Mesenchymal stem cell (in vitro differentiated cells and primary cell): Measurements from ENCODE around the gene BCL2.

Experiments
- DNase-seq: peaks from one replicate; pipeline ENCODE4 v3.0.0-alpha.2; 2013
- H2AFZ ChIP-seq: one replicate; pipeline ENCODE4 v1.6.1; 2013; ENCODE audit warnings: low read depth, mild to moderate bottlenecking, control low read depth, inconsistent platforms, low read length, moderate library complexity
- H2AK5ac ChIP-seq: 2 replicates; pipeline ENCODE4 v1.6.1; 2013; ENCODE audit warnings: low read length, moderate library complexity, mild to moderate bottlenecking, inconsistent platforms; ENCODE audit not compliant: severe bottlenecking
- H2BK120ac ChIP-seq: one replicate; pipeline ENCODE4 v1.6.1; 2013; ENCODE audit warnings: low read depth, mild to moderate bottlenecking, inconsistent platforms, low read length, moderate library complexity
- H2BK12ac ChIP-seq, 2 experiments: one replicate each; pipeline ENCODE4 v1.6.1; 2013; ENCODE audit warnings: inconsistent platforms in 2 of 2, low read length in 2 of 2, mild to moderate bottlenecking in 2 of 2, moderate library complexity in 2 of 2, control low read depth in 1 of 2
- H2BK15ac ChIP-seq: one replicate; pipeline ENCODE4 v1.6.1; 2013; ENCODE audit warnings: mild to moderate bottlenecking, low read depth, inconsistent platforms; ENCODE audit not compliant: poor library complexity, severe bottlenecking
- H2BK5ac ChIP-seq: 2 replicates; pipeline ENCODE4 v1.6.1; 2013; ENCODE audit warnings: low read depth, mild to moderate bottlenecking, low read length, control low read depth, inconsistent platforms; ENCODE audit not compliant: poor library complexity, severe bottlenecking
- H3K14ac ChIP-seq, 2 experiments: one replicate each; pipeline ENCODE4 v1.6.1; 2013; ENCODE audit warnings: inconsistent platforms in 2 of 2, low read length in 2 of 2, control low read depth in 1 of 2, mild to moderate bottlenecking in 1 of 2, moderate library complexity in 1 of 2
- H3K18ac ChIP-seq, 2 experiments: one replicate each; pipeline ENCODE4 v1.6.1; 2013; ENCODE audit warnings: inconsistent platforms in 2 of 2, low read length in 2 of 2, control low read depth in 1 of 2, low read depth in 1 of 2, mild to moderate bottlenecking in 1 of 2
- H3K23ac ChIP-seq, 2 experiments: one replicate each; pipeline ENCODE4 v1.6.1; 2013; ENCODE audit warnings: inconsistent platforms in 2 of 2, low read length in 2 of 2, mild to moderate bottlenecking in 2 of 2, moderate library complexity in 2 of 2, control low read depth in 1 of 2
- H3K27ac ChIP-seq: 2 replicates; pipeline ENCODE4 v1.5.1; 2013; ENCODE audit warnings: mild to moderate bottlenecking, moderate library complexity, low read length, control low read depth, inconsistent platforms; ENCODE audit not compliant: poor library complexity, severe bottlenecking
- H3K27me3 ChIP-seq, 2 experiments: 2 replicates each; pipeline versions ENCODE4 v1.6.1 to v1.7.0; 2013; ENCODE audit warnings: low read length in 2 of 2, mild to moderate bottlenecking in 2 of 2, moderate library complexity in 2 of 2, control low read depth in 1 of 2, inconsistent platforms in 1 of 2; ENCODE audit not compliant: control insufficient read depth in 1 of 2, insufficient read depth in 1 of 2
- H3K36me3 ChIP-seq, 2 experiments: 2 replicates each; pipeline versions ENCODE4 v1.6.1 to v1.7.0; 2013; ENCODE audit warnings: low read length in 2 of 2, control low read depth in 1 of 2, inconsistent platforms in 1 of 2, low read depth in 1 of 2, mild to moderate bottlenecking in 1 of 2; ENCODE audit not compliant: insufficient read depth in 2 of 2, control insufficient read depth in 1 of 2
- H3K4ac ChIP-seq, 2 experiments: one replicate each; pipeline ENCODE4 v1.6.1; 2013; ENCODE audit warnings: inconsistent platforms in 2 of 2, low read length in 2 of 2, mild to moderate bottlenecking in 2 of 2, moderate library complexity in 2 of 2, control low read depth in 1 of 2, low read depth in 1 of 2
- H3K4me1 ChIP-seq: 2 replicates; pipeline ENCODE4 v1.6.1; 2013; ENCODE audit warnings: low read depth, low read length, control low read depth; ENCODE audit not compliant: control insufficient read depth, insufficient read depth
- H3K4me2 ChIP-seq: 2 replicates; pipeline ENCODE4 v1.6.1; 2013; ENCODE audit warnings: low read length, mild to moderate bottlenecking, inconsistent platforms; ENCODE audit not compliant: poor library complexity, severe bottlenecking
- H3K4me3 ChIP-seq, 2 experiments: 2 replicates each; pipeline versions ENCODE4 v1.5.1 to v1.7.0; 2013; ENCODE audit warnings: low read length in 2 of 2, mild to moderate bottlenecking in 2 of 2, control low read depth in 1 of 2, low read depth in 1 of 2; ENCODE audit not compliant: insufficient read depth in 1 of 2
- H3K79me1 ChIP-seq: replicated peaks from 2 replicates; pipeline ENCODE4 v1.6.1; 2013; ENCODE audit warnings: mild to moderate bottlenecking, control low read depth, low read length, inconsistent platforms; ENCODE audit not compliant: poor library complexity, severe bottlenecking
- H3K9ac ChIP-seq: 2 replicates; pipeline ENCODE4 v1.7.0; 2013; ENCODE audit warnings: mild to moderate bottlenecking, low read length, moderate library complexity
- H3K9me3 ChIP-seq: 2 replicates; pipeline ENCODE4 v1.7.0; 2013; ENCODE audit warnings: mild to moderate bottlenecking, low read length; ENCODE audit not compliant: control insufficient read depth
- H4K8ac ChIP-seq: one replicate; pipeline ENCODE4 v1.6.1; 2013; ENCODE audit warnings: inconsistent platforms, mild to moderate bottlenecking, low read length, moderate library complexity
- H4K91ac ChIP-seq: one replicate; pipeline ENCODE4 v1.6.1; 2013; ENCODE audit warnings: mild to moderate bottlenecking, low read length, inconsistent platforms
- WGBS: methylation state at CpG from one replicate; pipeline ENCODE4 v1.1.7; 2013; ENCODE audit warnings: mixed read lengths; 5-methylcytosine and 5-hydroxymethylcytosine counted together

The BCL2 gene

GRCh38 chr18:63085611-63086010 is 234.0 kb downstream of the BCL2 start:
- DNase-seq, result no peak
- H3K4me3 ChIP-seq, result no peak overlapping the region
- no peak overlapping the region for H3K27ac ChIP-seq

GRCh38 chr18:63084219-63084618 is 235.3 kb downstream of the BCL2 start:
- no peak overlapping the region for H3K18ac ChIP-seq
- H3K27me3 ChIP-seq, result peaks cover 0 to 7% of the 10 kb centered on the region in 2 experiments

More at GRCh38 chr18:63085611-63086010, 234.0 kb downstream of the BCL2 start:
- H3K36me3 ChIP-seq, result no peaks in the 10 kb centered on the region
- H3K9me3 ChIP-seq, result peaks cover 4% of the 10 kb centered on the region
- H2AK5ac ChIP-seq, result no peak overlapping the region
- no peak overlapping the region for H4K8ac ChIP-seq
- no peak overlapping the region for H2BK5ac ChIP-seq
- H2BK120ac ChIP-seq, result no peak overlapping the region
- no peak overlapping the region for H2BK15ac ChIP-seq
- H3K9ac ChIP-seq, result no peak overlapping the region
- WGBS, result 80% methylated on average over 5 of the region's 5 CpGs
- no peak overlapping the region for H2BK12ac ChIP-seq
- peaks cover 0 to 17% of the 10 kb centered on the region in 2 experiments for H3K27me3 ChIP-seq
- no peak overlapping the region for H3K4ac ChIP-seq
- no peaks in the 10 kb centered on the region for H3K79me1 ChIP-seq
- no peak overlapping the region for H3K4me2 ChIP-seq
- H3K14ac ChIP-seq, result no peak overlapping the region
- no peak overlapping the region for H3K18ac ChIP-seq
- H4K91ac ChIP-seq, result no peak overlapping the region
- no peaks in the 10 kb centered on the region for H3K4me1 ChIP-seq
- H3K23ac ChIP-seq, result no peak overlapping the region
- H2AFZ ChIP-seq, result no peak overlapping the region

GRCh38 chr18:63083555-63083954 is 236.0 kb downstream of the BCL2 start:
- Histone ChIP-seq H3K14ac (no peak overlapping the region), H4K91ac (no peak overlapping the region), H3K23ac (no peak overlapping the region), H3K18ac (no peak overlapping the region), H3K4me1 (no peaks in the 10 kb centered on the region), H3K4me2 (no peak overlapping the region), H3K9me3 (peaks cover 22% of the 10 kb centered on the region), H4K8ac (no peak overlapping the region), H3K9ac (no peak overlapping the region), H2AK5ac (no peak overlapping the region), H2BK15ac (no peak overlapping the region), H3K36me3 (no peaks in the 10 kb centered on the region), H3K4ac (no peak overlapping the region), H2BK5ac (no peak overlapping the region), H3K4me3 (no peak overlapping the region), H3K79me1 (no peaks in the 10 kb centered on the region), H3K27ac (no peak overlapping the region), H2AFZ (no peak overlapping the region), H2BK12ac (no peak overlapping the region), H2BK120ac (no peak overlapping the region), H3K27me3 (peaks cover 0 to 2% of the 10 kb centered on the region in 2 experiments)
- DNase-seq, result no peak
- WGBS, result 59% methylated on average over 1 of the region's 2 CpGs

More at GRCh38 chr18:63084219-63084618, 235.3 kb downstream of the BCL2 start:
- Histone ChIP-seq H2AFZ (no peak overlapping the region), H2AK5ac (no peak overlapping the region), H3K23ac (no peak overlapping the region), H3K4me3 (no peak overlapping the region), H3K4ac (no peak overlapping the region), H3K79me1 (no peaks in the 10 kb centered on the region), H3K14ac (no peak overlapping the region), H4K91ac (no peak overlapping the region), H4K8ac (no peak overlapping the region), H3K27ac (no peak overlapping the region), H3K4me1 (no peaks in the 10 kb centered on the region), H3K36me3 (no peaks in the 10 kb centered on the region), H2BK12ac (no peak overlapping the region), H3K9ac (no peak overlapping the region), H3K4me2 (no peak overlapping the region), H2BK120ac (no peak overlapping the region), H2BK5ac (no peak overlapping the region), H2BK15ac (no peak overlapping the region), H3K9me3 (peaks cover 18% of the 10 kb centered on the region)
- 92% methylated on average over 5 of the region's 7 CpGs for WGBS
- no peak for DNase-seq

GRCh38 chr18:63083020-63083531 is 236.5 kb downstream of the BCL2 start:
- no peak overlapping the region for H3K27ac ChIP-seq
- no peak overlapping the region for H4K91ac ChIP-seq
- H2AFZ ChIP-seq, result no peak overlapping the region
- H3K4me2 ChIP-seq, result no peak overlapping the region
- no peak overlapping the region for H3K18ac ChIP-seq
- H2BK15ac ChIP-seq, result no peak overlapping the region
- H3K27me3 ChIP-seq, result no peaks in the 10 kb centered on the region
- 79% methylated on average over 7 of the region's 8 CpGs for WGBS
- no peaks in the 10 kb centered on the region for H3K4me1 ChIP-seq
- no peak overlapping the region for H2BK12ac ChIP-seq
- H3K14ac ChIP-seq, result no peak overlapping the region
- H3K9me3 ChIP-seq, result peaks cover 22% of the 10 kb centered on the region
- no peak overlapping the region for H2BK5ac ChIP-seq
- H3K36me3 ChIP-seq, result no peaks in the 10 kb centered on the region
- no peak overlapping the region for H3K4ac ChIP-seq
- no peak for DNase-seq
- H3K9ac ChIP-seq, result no peak overlapping the region
- no peak overlapping the region for H3K23ac ChIP-seq
- no peak overlapping the region for H4K8ac ChIP-seq
- no peaks in the 10 kb centered on the region for H3K79me1 ChIP-seq
- no peak overlapping the region for H2AK5ac ChIP-seq
- H3K4me3 ChIP-seq, result no peak overlapping the region
- no peak overlapping the region for H2BK120ac ChIP-seq
